Measurements from ENCODE around the gene TBC1D3B.
"Not testable (repeated sequence)": the region's sequence is repeated elsewhere in the genome, so short reads cannot be mapped to it uniquely, and the experiment has no call there.

Gene TBC1D3B

DNA sequence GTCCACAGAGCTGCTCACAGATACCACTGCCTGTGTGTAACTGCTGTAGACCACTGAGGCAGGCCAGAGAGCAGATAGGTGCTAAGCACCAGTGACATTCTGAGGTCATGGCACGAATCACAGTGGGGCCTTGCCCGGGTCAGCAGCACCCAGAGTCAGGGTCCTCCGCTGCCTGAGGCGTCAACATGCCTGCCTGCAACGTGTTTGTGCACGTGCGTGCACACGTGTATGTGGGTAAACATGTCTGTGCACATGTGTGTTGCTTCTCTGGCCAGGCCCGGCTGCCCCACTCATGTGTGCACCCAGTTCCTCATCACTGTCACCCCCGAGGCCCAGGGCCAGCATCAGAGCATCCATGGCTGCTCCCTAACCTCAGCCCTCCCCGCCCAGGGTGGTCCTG lies at the start of gene TBC1D3B:
TBC1D3B (minus strand) TSS at position 101 of the 400 bp plus-strand sequence. CDS start 1,586 bp downstream, outside the sequence.
- H2AFZ ChIP-seq (ENCODE audit: low read length, unreplicated experiment); H3K4me1 ChIP-seq (ENCODE audit: control insufficient read depth, insufficient read depth, low read length, unreplicated experiment); H3K36me3 ChIP-seq (ENCODE audit: insufficient read depth, low read length); H3K4me3 ChIP-seq (ENCODE audit: low read depth, low read length); H3K27ac ChIP-seq (ENCODE audit: low read depth, low read length); H3K27me3 ChIP-seq (ENCODE audit: insufficient read depth, low read length); H3K79me2 ChIP-seq (ENCODE audit: control insufficient read depth, insufficient read depth, low read length, unreplicated experiment): not testable (repeated sequence)

DNA sequence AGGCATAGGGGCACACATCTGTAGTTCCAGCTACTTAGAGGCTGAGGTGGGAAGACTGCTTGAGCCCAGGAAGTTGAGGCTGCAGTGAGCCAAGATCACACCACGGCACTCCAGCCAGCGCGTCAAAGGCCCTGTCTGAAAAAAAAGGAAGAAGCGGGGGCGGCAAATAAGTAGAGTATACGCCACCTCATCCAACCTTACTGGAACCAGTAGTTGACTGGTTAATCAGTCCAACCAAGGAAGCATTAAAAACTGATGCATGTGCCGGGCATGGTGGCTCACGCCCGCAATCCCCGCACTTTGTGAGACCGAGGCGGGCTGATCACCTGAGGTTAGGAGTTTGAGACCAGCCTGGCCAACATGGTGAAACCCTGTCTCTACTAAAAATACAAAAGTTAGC lies 46.5 kb upstream of the TBC1D3B start:
- not testable (repeated sequence) for H2AFZ ChIP-seq (ENCODE audit: low read length, unreplicated experiment); H3K27me3 ChIP-seq (ENCODE audit: insufficient read depth, low read length); H3K27ac ChIP-seq (ENCODE audit: low read depth, low read length); H3K4me1 ChIP-seq (ENCODE audit: control insufficient read depth, insufficient read depth, low read length, unreplicated experiment); H3K4me3 ChIP-seq (ENCODE audit: low read depth, low read length); H3K36me3 ChIP-seq (ENCODE audit: insufficient read depth, low read length); H3K79me2 ChIP-seq (ENCODE audit: control insufficient read depth, insufficient read depth, low read length, unreplicated experiment)

DNA sequence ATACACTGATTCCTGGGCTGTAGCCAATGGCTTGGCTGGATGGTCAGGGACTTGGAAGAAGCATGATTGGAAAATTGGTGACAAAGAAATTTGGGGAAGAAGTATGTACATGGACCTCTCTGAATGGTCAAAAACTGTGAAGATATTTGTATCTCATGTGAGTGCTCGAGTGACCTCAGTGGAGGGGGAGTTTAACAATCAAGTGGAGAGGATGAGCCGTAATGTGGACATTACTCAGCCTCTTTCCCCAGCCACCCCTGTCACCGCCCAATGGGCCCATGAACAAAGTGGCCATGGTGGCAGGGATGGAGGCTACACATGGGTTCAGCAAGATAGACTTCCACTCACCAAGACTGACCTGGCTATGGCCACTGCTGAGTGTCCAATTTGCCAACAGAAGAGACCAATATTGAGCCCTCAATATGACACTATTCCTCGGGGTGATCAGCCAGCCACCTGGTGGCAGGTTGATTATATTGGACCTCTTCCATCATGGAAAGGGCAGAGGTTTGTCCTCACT lies 45.2 kb upstream of the TBC1D3B start:
- H3K36me3 ChIP-seq (ENCODE audit: insufficient read depth, low read length); H2AFZ ChIP-seq (ENCODE audit: low read length, unreplicated experiment); H3K79me2 ChIP-seq (ENCODE audit: control insufficient read depth, insufficient read depth, low read length, unreplicated experiment); H3K27ac ChIP-seq (ENCODE audit: low read depth, low read length); H3K4me3 ChIP-seq (ENCODE audit: low read depth, low read length); H3K4me1 ChIP-seq (ENCODE audit: control insufficient read depth, insufficient read depth, low read length, unreplicated experiment): not testable (repeated sequence)
- peaks cover 20% of the 10 kb centered on the region for H3K27me3 ChIP-seq (ENCODE audit: insufficient read depth, low read length)

DNA sequence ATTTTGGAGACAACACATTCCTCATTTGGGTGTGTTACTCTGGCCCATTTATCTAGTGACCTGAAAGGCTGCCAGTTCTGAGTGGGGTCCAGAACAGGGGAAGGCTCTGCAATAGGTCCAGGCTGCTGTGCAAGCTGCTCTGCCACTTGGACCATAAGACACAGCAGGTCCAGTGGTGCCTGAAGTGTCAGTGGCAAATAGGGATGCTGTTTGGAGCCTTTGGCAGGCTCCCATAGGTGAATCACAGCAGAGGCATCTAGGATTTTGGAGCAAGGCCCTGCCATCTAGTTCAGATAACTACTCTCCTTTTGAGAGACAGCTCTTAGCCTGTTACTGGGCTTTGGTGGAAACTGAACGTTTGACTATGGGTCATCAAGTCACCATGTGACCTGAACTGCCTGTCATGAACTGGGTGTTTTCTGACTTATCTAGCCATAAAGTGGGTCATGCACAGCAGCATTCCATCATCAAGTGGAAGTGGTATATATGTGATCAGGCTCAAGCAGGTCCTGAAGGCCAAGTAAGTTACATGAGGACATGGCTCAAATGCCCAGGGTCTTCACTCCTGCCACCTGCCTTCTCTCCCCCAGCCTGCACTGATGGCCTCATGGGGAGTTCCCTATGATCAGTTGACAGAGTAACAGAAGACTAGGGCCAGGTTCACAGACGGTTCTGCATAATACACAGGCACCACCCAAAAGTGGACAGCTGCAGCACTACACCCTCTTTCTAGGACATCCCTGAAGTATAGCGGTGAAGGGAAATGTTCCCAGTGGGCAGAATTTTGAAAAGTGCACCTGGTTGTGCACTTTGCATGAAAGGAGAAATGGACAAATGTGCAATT lies 44.5 kb upstream of the TBC1D3B start:
- H3K27ac ChIP-seq (ENCODE audit: low read depth, low read length); H2AFZ ChIP-seq (ENCODE audit: low read length, unreplicated experiment); H3K4me1 ChIP-seq (ENCODE audit: control insufficient read depth, insufficient read depth, low read length, unreplicated experiment); H3K79me2 ChIP-seq (ENCODE audit: control insufficient read depth, insufficient read depth, low read length, unreplicated experiment); H3K36me3 ChIP-seq (ENCODE audit: insufficient read depth, low read length); H3K4me3 ChIP-seq (ENCODE audit: low read depth, low read length): not testable (repeated sequence)
- H3K27me3 ChIP-seq (ENCODE audit: insufficient read depth, low read length): peaks cover 27% of the 10 kb centered on the region

DNA sequence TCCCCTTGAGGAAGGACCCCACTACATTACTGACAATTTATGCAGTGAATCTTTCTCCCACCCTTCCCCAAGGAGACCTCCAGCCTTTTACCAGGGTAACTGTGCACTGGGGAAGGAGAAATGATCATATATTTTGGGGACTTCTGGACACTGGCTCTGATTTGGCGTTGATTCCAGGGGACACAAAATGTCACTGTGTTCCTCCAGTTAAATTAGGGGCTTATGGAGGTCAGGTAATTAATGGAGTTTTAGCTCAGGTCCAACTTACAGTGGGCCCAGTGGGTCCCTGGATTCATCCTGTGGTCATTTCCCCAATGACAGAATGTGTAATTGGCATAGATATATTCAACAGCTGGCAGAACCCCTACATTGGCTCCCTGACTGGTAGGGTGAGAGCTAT lies 43.1 kb upstream of the TBC1D3B start:
- H3K36me3 ChIP-seq (ENCODE audit: insufficient read depth, low read length); H3K27ac ChIP-seq (ENCODE audit: low read depth, low read length); H2AFZ ChIP-seq (ENCODE audit: low read length, unreplicated experiment); H3K79me2 ChIP-seq (ENCODE audit: control insufficient read depth, insufficient read depth, low read length, unreplicated experiment); H3K4me3 ChIP-seq (ENCODE audit: low read depth, low read length); H3K4me1 ChIP-seq (ENCODE audit: control insufficient read depth, insufficient read depth, low read length, unreplicated experiment): not testable (repeated sequence)
- peaks cover 41% of the 10 kb centered on the region for H3K27me3 ChIP-seq (ENCODE audit: insufficient read depth, low read length)

DNA sequence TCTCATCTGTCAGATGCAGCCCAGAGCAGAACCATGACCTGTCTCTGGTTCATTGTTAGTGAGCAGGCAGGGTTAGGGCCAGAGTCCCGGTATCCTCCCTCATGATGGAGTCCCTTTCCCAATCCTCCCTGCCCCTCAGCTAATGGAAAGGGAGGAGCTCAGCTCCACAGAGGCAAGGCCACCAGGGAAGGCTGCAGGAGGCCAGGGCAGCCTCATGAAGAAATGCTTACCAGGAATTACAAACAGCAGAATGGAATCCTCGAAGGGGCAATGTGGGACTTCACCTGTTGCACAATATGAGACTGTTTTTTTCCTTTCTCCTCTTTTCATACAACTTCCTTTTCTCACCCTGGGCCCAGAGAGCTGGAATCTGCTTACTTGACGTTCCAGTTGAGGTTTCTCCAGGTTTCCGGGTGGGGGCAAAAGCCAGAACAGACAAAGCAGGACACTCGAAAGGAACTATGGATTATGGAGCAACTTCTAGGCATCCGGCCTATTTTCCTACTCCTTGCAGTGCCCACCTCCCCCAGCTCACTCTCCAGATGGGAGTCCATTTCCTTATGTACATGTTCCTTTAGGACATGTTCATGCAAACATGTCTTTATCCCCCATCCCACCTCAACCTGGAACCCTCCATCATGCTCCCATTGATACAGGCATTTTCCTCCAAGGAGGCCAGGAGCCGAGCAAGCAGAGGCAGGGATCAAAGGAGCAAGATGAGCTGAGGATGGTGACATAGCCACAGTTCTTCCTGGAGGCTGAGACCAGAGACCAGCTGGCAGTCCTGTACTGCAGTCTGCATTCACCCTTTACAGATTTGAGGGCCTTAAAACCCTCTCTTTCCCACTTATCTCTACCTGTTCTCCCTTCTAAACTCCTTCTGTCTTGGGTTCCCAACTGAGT lies 39.2 kb upstream of the TBC1D3B start:
- H3K4me3 ChIP-seq (ENCODE audit: low read depth, low read length); H3K4me1 ChIP-seq (ENCODE audit: control insufficient read depth, insufficient read depth, low read length, unreplicated experiment); H3K36me3 ChIP-seq (ENCODE audit: insufficient read depth, low read length); H3K79me2 ChIP-seq (ENCODE audit: control insufficient read depth, insufficient read depth, low read length, unreplicated experiment); H3K27ac ChIP-seq (ENCODE audit: low read depth, low read length); H2AFZ ChIP-seq (ENCODE audit: low read length, unreplicated experiment): not testable (repeated sequence)
- peaks cover 78% of the 10 kb centered on the region for H3K27me3 ChIP-seq (ENCODE audit: insufficient read depth, low read length)

DNA sequence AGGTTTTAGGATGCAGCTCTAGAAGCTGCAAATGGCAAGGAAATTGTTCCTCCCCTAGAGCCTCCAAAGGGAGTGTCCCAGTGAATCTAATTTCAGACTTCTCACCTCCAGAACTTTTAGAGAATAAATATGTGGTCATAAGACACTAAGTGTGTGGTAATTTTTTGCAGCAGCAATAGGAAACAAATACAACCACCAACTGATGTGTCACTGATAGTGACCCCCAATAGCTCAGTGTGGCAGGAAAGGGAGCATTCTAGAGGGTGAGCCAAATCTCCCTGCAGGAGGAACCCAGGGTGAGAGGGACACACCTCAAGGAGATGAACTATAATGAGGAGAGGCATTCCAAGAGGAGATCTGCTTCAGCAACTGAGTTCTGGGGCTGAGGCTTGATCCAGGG lies 38.5 kb upstream of the TBC1D3B start:
- H2AFZ ChIP-seq (ENCODE audit: low read length, unreplicated experiment): no peak overlapping the region
- H3K4me3 ChIP-seq (ENCODE audit: low read depth, low read length): no peak overlapping the region
- H3K36me3 ChIP-seq (ENCODE audit: insufficient read depth, low read length): no peaks in the 10 kb centered on the region
- H3K27ac ChIP-seq (ENCODE audit: low read depth, low read length): no peak overlapping the region
- no peaks in the 10 kb centered on the region for H3K4me1 ChIP-seq (ENCODE audit: control insufficient read depth, insufficient read depth, low read length, unreplicated experiment)
- H3K79me2 ChIP-seq (ENCODE audit: control insufficient read depth, insufficient read depth, low read length, unreplicated experiment): no peaks in the 10 kb centered on the region
- H3K27me3 ChIP-seq (ENCODE audit: insufficient read depth, low read length): peaks cover 85% of the 10 kb centered on the region

DNA sequence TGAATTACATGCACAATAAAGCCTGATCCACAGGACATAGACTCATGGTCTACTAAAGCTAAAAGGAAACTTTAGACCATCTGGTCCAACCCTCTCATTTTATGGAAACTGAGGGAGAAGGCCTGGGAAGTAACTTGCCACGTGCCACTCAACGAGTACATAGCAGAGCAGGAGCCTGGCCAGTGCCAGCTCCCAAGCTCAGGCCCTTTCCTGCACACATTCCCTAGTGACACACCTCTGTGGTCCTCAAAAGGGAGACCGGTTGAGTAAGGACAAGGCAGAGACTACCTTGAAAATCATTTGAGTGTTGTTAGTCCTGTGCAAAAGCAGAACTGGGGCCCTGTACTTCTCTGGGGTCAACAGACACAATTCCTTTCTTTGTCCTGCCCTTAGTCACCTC lies 37.3 kb upstream of the TBC1D3B start:
- H3K27ac ChIP-seq (ENCODE audit: low read depth, low read length): no peak overlapping the region
- H3K36me3 ChIP-seq (ENCODE audit: insufficient read depth, low read length): no peaks in the 10 kb centered on the region
- no peak overlapping the region for H3K4me3 ChIP-seq (ENCODE audit: low read depth, low read length)
- H3K27me3 ChIP-seq (ENCODE audit: insufficient read depth, low read length): peaks cover 89% of the 10 kb centered on the region
- no peaks in the 10 kb centered on the region for H3K4me1 ChIP-seq (ENCODE audit: control insufficient read depth, insufficient read depth, low read length, unreplicated experiment)
- H3K79me2 ChIP-seq (ENCODE audit: control insufficient read depth, insufficient read depth, low read length, unreplicated experiment): no peaks in the 10 kb centered on the region
- no peak overlapping the region for H2AFZ ChIP-seq (ENCODE audit: low read length, unreplicated experiment)

DNA sequence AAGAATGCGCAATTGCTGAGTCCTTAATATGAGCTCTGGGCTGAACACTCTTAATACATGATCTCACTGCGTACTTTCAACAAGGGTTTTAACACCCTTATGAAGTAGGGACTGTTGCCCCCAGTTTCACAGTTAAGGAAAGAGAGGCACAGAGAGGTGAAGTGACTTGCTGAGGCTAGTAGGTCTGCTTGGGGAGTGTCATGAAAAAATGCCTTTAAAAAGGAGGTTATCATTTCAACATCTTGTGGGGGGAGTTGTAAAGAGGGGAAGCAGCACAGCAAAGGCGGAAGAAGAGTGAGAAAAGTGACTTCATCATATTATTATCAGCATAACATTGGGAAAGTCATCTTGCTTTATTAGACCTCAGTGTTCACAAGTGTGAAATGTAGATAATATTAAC lies 36.5 kb upstream of the TBC1D3B start:
- Histone ChIP-seq H2AFZ (ENCODE audit: low read length, unreplicated experiment) (no peak overlapping the region), H3K4me1 (ENCODE audit: control insufficient read depth, insufficient read depth, low read length, unreplicated experiment) (no peaks in the 10 kb centered on the region), H3K4me3 (ENCODE audit: low read depth, low read length) (no peak overlapping the region), H3K27ac (ENCODE audit: low read depth, low read length) (no peak overlapping the region), H3K36me3 (ENCODE audit: insufficient read depth, low read length) (no peaks in the 10 kb centered on the region), H3K27me3 (ENCODE audit: insufficient read depth, low read length) (peaks cover 82% of the 10 kb centered on the region), H3K79me2 (ENCODE audit: control insufficient read depth, insufficient read depth, low read length, unreplicated experiment) (no peaks in the 10 kb centered on the region)

DNA sequence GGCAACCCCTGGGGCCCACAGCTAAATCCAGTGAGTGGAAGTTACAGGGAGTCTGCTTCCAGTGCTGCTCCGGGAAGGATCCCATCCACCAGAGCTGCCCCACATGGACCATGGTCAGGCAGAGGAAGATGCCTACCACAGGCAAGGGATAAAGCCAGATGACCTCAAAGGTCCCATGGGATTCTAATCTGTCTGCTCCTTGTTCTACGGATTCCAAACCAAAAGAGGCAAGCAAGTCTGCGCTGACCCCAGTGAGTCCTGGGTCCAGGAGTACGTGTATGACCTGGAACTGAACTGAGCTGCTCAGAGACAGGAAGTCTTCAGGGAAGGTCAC lies 35.8 kb upstream of the TBC1D3B start:
- Histone ChIP-seq H3K27ac (ENCODE audit: low read depth, low read length) (no peak overlapping the region), H3K27me3 (ENCODE audit: insufficient read depth, low read length) (peaks cover 79% of the 10 kb centered on the region), H3K36me3 (ENCODE audit: insufficient read depth, low read length) (no peaks in the 10 kb centered on the region), H3K4me1 (ENCODE audit: control insufficient read depth, insufficient read depth, low read length, unreplicated experiment) (no peaks in the 10 kb centered on the region), H2AFZ (ENCODE audit: low read length, unreplicated experiment) (no peak overlapping the region), H3K4me3 (ENCODE audit: low read depth, low read length) (no peak overlapping the region), H3K79me2 (ENCODE audit: control insufficient read depth, insufficient read depth, low read length, unreplicated experiment) (no peaks in the 10 kb centered on the region)
